Tibial artery (tissue), 4 donors: Measurements from ENCODE around the gene DLL3.

ENCODE experiments used
- DNase-seq, 2 donors: peaks; one replicate each; pipeline ENCODE4 v3.0.0-alpha.2; 2019
- H3K27ac ChIP-seq, 2 donors: fragments of 200-600 bp; sonication (generic) in 1 of 2; 1 replicate in 1 of 2; 2 replicates in 1 of 2; pipeline ENCODE4 v1.5.1; 2018 to 2019; ENCODE audit warnings: mild to moderate bottlenecking in 1 of 2
- H3K27me3 ChIP-seq, 2 donors: fragments of 200-600 bp; sonication (generic) in 1 of 2; one replicate each; pipeline versions ENCODE4 v1.5.1 to v1.6.0; 2016 to 2019
- H3K36me3 ChIP-seq, 3 donors: fragments of 200-600 bp; sonication (generic) in 2 of 3; one replicate each; pipeline ENCODE4 v1.5.1; 2016 to 2019; ENCODE audit warnings: mild to moderate bottlenecking in 2 of 3
- H3K4me1 ChIP-seq, 4 donors: fragments of 200-600 bp; sonication (generic) in 2 of 4; 1 replicate in 3 of 4; 2 replicates in 1 of 4; pipeline ENCODE4 v1.5.1; 2016 to 2019
- H3K4me3 ChIP-seq, 2 donors: fragments of 200-600 bp; sonication (generic) in 1 of 2; 1 replicate in 1 of 2; 2 replicates in 1 of 2; pipeline ENCODE4 v1.5.1; 2018 to 2019; ENCODE audit warnings: mild to moderate bottlenecking in 2 of 2
- H3K9me3 ChIP-seq, 3 donors: fragments of 200-600 bp; sonication (generic) in 1 of 3; one replicate each; pipeline ENCODE4 v1.5.1; 2016 to 2019
- CTCF ChIP-seq, 2 experiments: fragments of 200-600 bp in 1 of 2; fragments of 450-650 bp in 1 of 2; IDR thresholded peaks; one replicate each; pipeline ENCODE4 v1.5.1; 2017 to 2019; ENCODE audit warnings: antibody characterized with exemption in 2 of 2, mild to moderate bottlenecking in 1 of 2, moderate library complexity in 1 of 2
- intact Hi-C: fragments of 100-400 bp; cut with DNase I; formaldehyde crosslinking; loops from one replicate; pipeline ENCODE4 v1.15.0; 2023; ENCODE audit warnings: low total_unique reads

Gene DLL3

GRCh38 chr19:39544911-39545310, 46.2 kb downstream of the DLL3 start:
- no peaks in the 10 kb centered on the region for H3K9me3 ChIP-seq
- peaks cover 0 to 5% (median 2%) of the 10 kb centered on the region in 4 donors for H3K4me1 ChIP-seq
- TF ChIP-seq CTCF (IDR thresholded peaks at IDR 0.05): no peak
- no peak overlapping the region for H3K4me3 ChIP-seq
- H3K27ac ChIP-seq: no peak overlapping the region
- intact Hi-C loops: no loop called here
- H3K36me3 ChIP-seq: no peaks in the 10 kb centered on the region
- peaks cover 0 to 9% of the 10 kb centered on the region in 2 donors for H3K27me3 ChIP-seq
- no peak for DNase-seq

- Histone ChIP-seq H3K4me3 (no peak overlapping the region), H3K27me3 (peaks cover 0 to 9% of the 10 kb centered on the region in 2 donors), H3K36me3 (no peaks in the 10 kb centered on the region), H3K27ac (no peak overlapping the region), H3K9me3 (no peaks in the 10 kb centered on the region), H3K4me1 (no peaks in the 10 kb centered on the region)
- intact Hi-C loops: no loop called here
- TF ChIP-seq CTCF (IDR thresholded peaks at IDR 0.05): no peak
- DNase-seq: no peak
These were observed 47.9 kb downstream of the DLL3 start for GRCh38 chr19:39546599-39546998.

- DNase-seq: no peak
- Histone ChIP-seq H3K36me3 (no peaks in the 10 kb centered on the region), H3K4me3 (no peak overlapping the region), H3K9me3 (no peaks in the 10 kb centered on the region), H3K27me3 (peaks cover 0 to 24% of the 10 kb centered on the region in 2 donors), H3K4me1 (no peaks in the 10 kb centered on the region), H3K27ac (no peak overlapping the region)
- intact Hi-C loops: no loop called here
- TF ChIP-seq CTCF (IDR thresholded peaks at IDR 0.05): no peak
These were observed 51.5 kb downstream of the DLL3 start for GRCh38 chr19:39550197-39550596.

GRCh38 chr19:39553082-39553652, 54.4 kb downstream of the DLL3 start:
- no peak for DNase-seq
- intact Hi-C loops: no loop called here
- Histone ChIP-seq H3K9me3 (no peaks in the 10 kb centered on the region), H3K4me1 (no peaks in the 10 kb centered on the region), H3K27ac (no peak overlapping the region), H3K4me3 (no peak overlapping the region), H3K36me3 (no peaks in the 10 kb centered on the region), H3K27me3 (peaks cover 0 to 18% of the 10 kb centered on the region in 2 donors)
- no peak for TF ChIP-seq CTCF (IDR thresholded peaks at IDR 0.05)

GRCh38 chr19:39554701-39555311, 56.1 kb downstream of the DLL3 start:
- no peaks in the 10 kb centered on the region for H3K4me1 ChIP-seq
- no peak overlapping the region for H3K27ac ChIP-seq
- peaks cover 0 to 18% of the 10 kb centered on the region in 2 donors for H3K27me3 ChIP-seq
- intact Hi-C loops: no loop called here
- DNase-seq: no peak
- no peak for TF ChIP-seq CTCF (IDR thresholded peaks at IDR 0.05)
- no peak overlapping the region for H3K4me3 ChIP-seq
- H3K9me3 ChIP-seq: no peaks in the 10 kb centered on the region
- H3K36me3 ChIP-seq: no peaks in the 10 kb centered on the region
